Natural killer cell (primary cell): ENCODE results near the gene MACF1. TPM values are rescaled to one million over a fixed set of nuclear protein-coding genes. Genes with fewer than 3 reads are reported as not detected.
A peak's percentile ranks its signal among the peaks of the same experiment; 100 is the strongest.

Experiments used
- ATAC-seq, 3 donors: fragments of 150-1000 bp in 2 of 3; fragments of 200-7000 bp in 1 of 3; cut with Tn5 transposase; 1 replicate in 1 of 3; 2 replicates in 2 of 3; pipeline ENCODE4 v1.10.0; 2021; ENCODE audit warnings: mild to moderate bottlenecking in 2 of 3, moderate library complexity in 2 of 3
- DNase-seq, 2 donors: peaks; one replicate each; pipeline versions ENCODE4 v3.0.0 to v3.0.0-alpha.2; 2013 to 2021; ENCODE audit warnings: mixed read lengths in 1 of 2
- H3K27ac ChIP-seq: one replicate; pipeline ENCODE4 v1.5.1; 2013; ENCODE audit warnings: mild to moderate bottlenecking, low read length
- H3K27me3 ChIP-seq: one replicate; pipeline ENCODE4 v1.6.1; 2013; ENCODE audit warnings: low read length; ENCODE audit not compliant: control insufficient read depth, insufficient read depth
- H3K36me3 ChIP-seq: one replicate; pipeline ENCODE4 v1.6.1; 2013; ENCODE audit warnings: low read length; ENCODE audit not compliant: control insufficient read depth, insufficient read depth
- H3K4me1 ChIP-seq: one replicate; pipeline ENCODE4 v1.6.1; 2013; ENCODE audit warnings: low read length; ENCODE audit not compliant: control insufficient read depth, insufficient read depth
- H3K4me3 ChIP-seq: one replicate; pipeline ENCODE4 v1.5.1; 2013; ENCODE audit warnings: low read length
- H3K9me3 ChIP-seq: one replicate; pipeline ENCODE4 v1.6.1; 2013; ENCODE audit warnings: low read length; ENCODE audit not compliant: control insufficient read depth, insufficient read depth
- H3K27ac Mint-ChIP-seq, 2 donors: one replicate each; pipeline ENCODE4 v1.8.0; 2022; ENCODE audit warnings: mild to moderate bottlenecking in 2 of 2, mixed read lengths in 2 of 2, moderate library complexity in 1 of 2
- H3K27me3 Mint-ChIP-seq, 2 donors: one replicate each; pipeline ENCODE4 v1.8.0; 2022; ENCODE audit warnings: low read depth in 2 of 2, mixed read lengths in 2 of 2
- H3K36me3 Mint-ChIP-seq: one replicate; pipeline ENCODE4 v1.8.0; 2022; ENCODE audit warnings: mixed read lengths
- H3K4me1 Mint-ChIP-seq, 2 donors: one replicate each; pipeline ENCODE4 v1.8.0; 2022; ENCODE audit warnings: mixed read lengths in 2 of 2
- H3K4me3 Mint-ChIP-seq: one replicate; pipeline ENCODE4 v1.8.0; 2022; ENCODE audit warnings: mild to moderate bottlenecking, moderate library complexity, mixed read lengths
- H3K9me3 Mint-ChIP-seq, 2 donors: one replicate each; pipeline ENCODE4 v1.8.0; 2022; ENCODE audit warnings: mixed read lengths in 2 of 2
- WGBS: methylation state at CpG from one replicate; pipeline ENCODE4 v1.1.7; 2013; ENCODE audit warnings: missing lambda C conversion rate; ENCODE audit not compliant: insufficient coverage; 5-methylcytosine and 5-hydroxymethylcytosine counted together
- intact Hi-C: fragments of 100-400 bp; cut with micrococcal nuclease; formaldehyde crosslinking; loops from one replicate; pipeline ENCODE4 v1.14.2; 2022
- total RNA-seq, 4 donors: library from RNA; stranded (reverse); fragments of 120-200 nt in 1 of 4; gene quantifications; one replicate each; pipeline versions ENCODE4 v1.2.3 to v1.2.4, GENCODE V29; 2013 to 2022
- TF ChIP-seq, protein P1 (sequence below): fragments of 200-600 bp; IDR thresholded peaks from one replicate; pipeline ENCODE4 v1.8.0; 2022; ENCODE audit warnings: antibody characterized with exemption

The MACF1 gene
- total RNA-seq, 3 donors from 2014 or later (not counting 1 experiment from before 2014, with no cell fraction given): 752 to 811 (median 752) TPM

DNA sequence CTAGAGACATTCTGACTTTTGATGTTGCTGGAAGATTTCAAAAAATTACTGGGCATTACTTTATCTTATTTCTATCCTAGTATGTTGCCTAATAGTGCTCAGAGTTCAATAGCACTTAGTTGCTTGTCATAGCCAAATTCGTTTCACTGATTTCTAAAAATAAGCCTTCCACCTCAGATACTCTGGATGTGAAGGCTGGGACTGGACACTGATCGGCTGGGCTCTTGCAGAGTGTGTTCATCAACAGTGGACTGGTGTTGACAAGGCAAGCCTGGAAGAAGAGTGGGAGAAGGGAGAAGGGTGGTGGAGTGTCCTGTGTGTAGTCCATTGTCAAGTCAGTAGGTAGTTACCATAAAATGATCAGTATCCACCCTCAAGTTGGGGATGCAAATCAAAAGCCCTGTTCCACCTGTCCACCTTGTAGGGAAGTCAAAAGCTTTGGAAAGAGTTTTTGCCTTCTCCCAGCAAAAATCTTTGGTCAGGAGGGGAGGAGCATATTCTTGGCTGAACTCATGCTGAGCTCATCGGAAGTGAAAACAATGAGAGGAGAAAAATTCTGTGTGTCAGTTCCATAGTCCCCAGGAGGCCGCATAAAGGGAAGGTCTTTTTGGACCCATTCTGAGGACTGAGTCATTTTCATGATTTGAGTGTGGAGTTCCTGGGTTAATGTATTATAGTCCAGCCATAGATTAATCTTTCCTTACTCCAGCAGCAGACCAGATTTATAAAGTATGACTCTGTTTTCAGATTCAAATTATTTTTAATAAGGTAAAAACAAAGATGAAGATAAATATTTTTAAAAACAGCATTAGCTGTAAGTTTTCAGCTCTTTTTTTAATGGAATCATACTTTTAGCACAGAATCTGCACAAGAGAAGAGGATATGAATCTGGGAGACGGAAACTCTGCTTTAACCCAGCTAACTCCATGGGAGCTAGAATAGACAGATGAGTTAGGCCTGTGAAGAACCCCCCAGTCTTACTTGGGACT is 187.5 kb downstream of the MACF1 start:
- no peaks in the 10 kb centered on the region for H3K27me3 Mint-ChIP-seq
- ATAC-seq (no peak), DNase-seq (no peak)
- H3K9me3 Mint-ChIP-seq: no peaks in the 10 kb centered on the region
- TF ChIP-seq, protein P1, sequence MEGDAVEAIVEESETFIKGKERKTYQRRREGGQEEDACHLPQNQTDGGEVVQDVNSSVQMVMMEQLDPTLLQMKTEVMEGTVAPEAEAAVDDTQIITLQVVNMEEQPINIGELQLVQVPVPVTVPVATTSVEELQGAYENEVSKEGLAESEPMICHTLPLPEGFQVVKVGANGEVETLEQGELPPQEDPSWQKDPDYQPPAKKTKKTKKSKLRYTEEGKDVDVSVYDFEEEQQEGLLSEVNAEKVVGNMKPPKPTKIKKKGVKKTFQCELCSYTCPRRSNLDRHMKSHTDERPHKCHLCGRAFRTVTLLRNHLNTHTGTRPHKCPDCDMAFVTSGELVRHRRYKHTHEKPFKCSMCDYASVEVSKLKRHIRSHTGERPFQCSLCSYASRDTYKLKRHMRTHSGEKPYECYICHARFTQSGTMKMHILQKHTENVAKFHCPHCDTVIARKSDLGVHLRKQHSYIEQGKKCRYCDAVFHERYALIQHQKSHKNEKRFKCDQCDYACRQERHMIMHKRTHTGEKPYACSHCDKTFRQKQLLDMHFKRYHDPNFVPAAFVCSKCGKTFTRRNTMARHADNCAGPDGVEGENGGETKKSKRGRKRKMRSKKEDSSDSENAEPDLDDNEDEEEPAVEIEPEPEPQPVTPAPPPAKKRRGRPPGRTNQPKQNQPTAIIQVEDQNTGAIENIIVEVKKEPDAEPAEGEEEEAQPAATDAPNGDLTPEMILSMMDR: no peak
- Histone ChIP-seq H3K27me3 (no peaks in the 10 kb centered on the region), H3K4me3 (no peak overlapping the region), H3K9me3 (no peaks in the 10 kb centered on the region), H3K27ac (no peak overlapping the region), H3K36me3 (peaks cover 60% of the 10 kb centered on the region), H3K4me1 (peaks cover 8% of the 10 kb centered on the region)
- H3K4me3 Mint-ChIP-seq: no peak overlapping the region
- peaks cover 20% of the 10 kb centered on the region for H3K36me3 Mint-ChIP-seq
- WGBS: 84% methylated on average over 5 of the region's 5 CpGs
- peaks cover 66 to 76% of the 10 kb centered on the region in 2 donors for H3K4me1 Mint-ChIP-seq
- intact Hi-C loops: no loop called here
- peak overlapping the region; percentile 75 to 83 for H3K27ac Mint-ChIP-seq

DNA sequence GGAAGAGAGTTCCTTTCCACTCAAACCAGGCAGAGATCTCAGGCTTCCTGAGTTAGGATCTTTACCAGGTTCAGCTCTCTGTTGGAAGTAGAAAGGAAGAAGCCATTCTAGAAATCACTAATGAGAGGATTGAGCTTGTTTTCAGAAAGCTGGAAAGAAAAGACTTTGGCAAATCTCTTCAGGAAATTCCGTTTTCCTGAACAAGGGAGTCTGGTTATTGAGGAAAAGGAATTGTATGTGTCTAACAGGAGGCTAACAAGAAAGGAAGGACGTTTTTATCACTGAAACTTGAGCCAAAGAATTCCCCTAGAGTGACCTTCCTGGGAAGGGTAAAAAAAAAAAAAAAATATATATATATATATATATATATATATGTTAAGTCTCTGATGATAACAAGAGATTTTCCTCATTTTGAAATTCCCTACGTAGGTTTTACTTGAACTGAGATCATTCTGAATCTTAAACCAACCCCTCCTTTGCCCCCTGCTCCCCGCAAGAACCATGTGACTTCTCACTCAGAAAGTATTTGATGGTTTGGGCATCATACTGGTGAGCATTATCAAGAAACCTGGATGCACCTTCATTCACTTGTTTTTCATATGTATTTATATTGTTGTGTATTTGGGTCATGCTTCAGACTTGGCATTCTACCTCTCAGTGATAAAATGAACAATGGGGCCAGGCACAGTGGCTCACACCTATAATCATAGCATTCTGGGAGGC is 188.5 kb downstream of the MACF1 start:
- Histone ChIP-seq H3K9me3 (no peaks in the 10 kb centered on the region), H3K27me3 (no peaks in the 10 kb centered on the region), H3K27ac (no peak overlapping the region), H3K36me3 (peaks cover 50% of the 10 kb centered on the region), H3K4me1 (peaks cover 10% of the 10 kb centered on the region), H3K4me3 (no peak overlapping the region)
- Mint-ChIP-seq H3K4me3 (no peak overlapping the region), H3K36me3 (peaks cover 10% of the 10 kb centered on the region), H3K4me1 (peaks cover 68 to 79% of the 10 kb centered on the region in 2 donors), H3K27me3 (no peaks in the 10 kb centered on the region), H3K9me3 (no peaks in the 10 kb centered on the region), H3K27ac (peak overlapping the region; percentile 75 to 76)
- TF ChIP-seq, protein P1: no peak
- WGBS: 80% methylated on average over 2 of the region's 4 CpGs
- DNase-seq (no peak), ATAC-seq (no peak)
- intact Hi-C loops: no loop called here

DNA sequence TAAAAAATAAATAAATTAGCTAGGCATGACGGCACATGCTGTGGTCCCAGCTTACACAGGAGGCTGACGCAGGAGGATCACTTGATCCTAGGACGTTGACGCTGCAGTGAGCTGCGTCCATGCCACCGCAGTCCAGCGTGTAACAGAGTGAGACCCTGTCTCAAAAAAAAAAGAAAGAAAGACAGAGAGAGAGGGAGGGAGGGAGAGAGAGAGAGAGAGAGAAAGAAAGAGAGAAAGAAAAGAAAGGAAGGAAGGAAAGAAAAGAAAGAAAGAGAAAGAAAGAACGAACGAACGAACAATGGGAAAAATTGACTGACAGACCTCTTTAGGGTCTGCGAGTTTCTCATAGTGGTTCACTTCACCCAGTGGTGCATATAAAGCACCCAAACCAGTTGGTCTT is 189.2 kb downstream of the MACF1 start:
- Histone ChIP-seq H3K36me3 (peaks cover 43% of the 10 kb centered on the region), H3K27ac (no peak overlapping the region), H3K27me3 (no peaks in the 10 kb centered on the region), H3K4me3 (no peak overlapping the region), H3K4me1 (peaks cover 16% of the 10 kb centered on the region), H3K9me3 (no peaks in the 10 kb centered on the region)
- Mint-ChIP-seq H3K4me1 (peaks cover 74 to 81% of the 10 kb centered on the region in 2 donors), H3K27me3 (no peaks in the 10 kb centered on the region), H3K9me3 (no peaks in the 10 kb centered on the region), H3K4me3 (peak overlapping the region; percentile 17), H3K36me3 (peaks cover 9% of the 10 kb centered on the region), H3K27ac (peak overlapping the region; percentile 31 to 75)
- no peak for DNase-seq
- ATAC-seq: no peak
- TF ChIP-seq, protein P1: no peak
- WGBS: 94% methylated on average over 11 of the region's 11 CpGs
- intact Hi-C loops: no loop called here
